H9 (cell line): ENCODE measurements around the gene FREY1. TPM values are rescaled to one million over a fixed set of nuclear protein-coding genes. Genes with fewer than 3 reads are reported as not detected.

ENCODE experiments used
- DNase-seq: peaks from one replicate; pipeline ENCODE4 v3.0.0-alpha.2; 2017
- H2AFZ ChIP-seq: one replicate; pipeline ENCODE4 v1.6.1; 2013; ENCODE audit warnings: mild to moderate bottlenecking, low read length, control low read depth, moderate library complexity
- H2AK5ac ChIP-seq: 2 replicates; pipeline ENCODE4 v1.6.1; 2013; ENCODE audit warnings: low read length, control low read depth, mixed read lengths; ENCODE audit not compliant: insufficient read length
- H2BK120ac ChIP-seq: one replicate; pipeline ENCODE4 v1.6.1; 2013; ENCODE audit warnings: low read depth, mild to moderate bottlenecking, low read length, control low read depth, inconsistent platforms; ENCODE audit not compliant: poor library complexity, severe bottlenecking
- H2BK12ac ChIP-seq: 2 replicates; pipeline ENCODE4 v1.6.1; 2013; ENCODE audit warnings: low read length, control low read depth, mixed read lengths, low read depth; ENCODE audit not compliant: insufficient read length
- H2BK15ac ChIP-seq: 2 replicates; pipeline ENCODE4 v1.6.1; 2013; ENCODE audit warnings: low read depth, low read length, control low read depth
- H2BK20ac ChIP-seq: one replicate; pipeline ENCODE4 v1.6.1; 2013; ENCODE audit warnings: low read depth, mild to moderate bottlenecking, low read length, control low read depth, inconsistent platforms; ENCODE audit not compliant: poor library complexity, severe bottlenecking
- H2BK5ac ChIP-seq: 2 replicates; pipeline ENCODE4 v1.6.1; 2013; ENCODE audit warnings: low read length, control low read depth, mixed read lengths; ENCODE audit not compliant: insufficient read length
- H3K14ac ChIP-seq: 2 replicates; pipeline ENCODE4 v1.6.1; 2013; ENCODE audit warnings: low read length, control low read depth; ENCODE audit not compliant: insufficient read depth
- H3K18ac ChIP-seq: 2 replicates; pipeline ENCODE4 v1.6.1; 2013; ENCODE audit warnings: low read depth, mild to moderate bottlenecking, mixed read lengths, low read length, control low read depth; ENCODE audit not compliant: insufficient read length
- H3K23ac ChIP-seq: 2 replicates; pipeline ENCODE4 v1.6.1; 2013; ENCODE audit warnings: low read length, control low read depth, mixed read lengths, low read depth; ENCODE audit not compliant: insufficient read length
- H3K23me2 ChIP-seq: 2 replicates; pipeline ENCODE4 v1.6.1; 2013; ENCODE audit warnings: low read depth, mild to moderate bottlenecking, mixed read lengths, low read length, control low read depth; ENCODE audit not compliant: insufficient read length, poor library complexity, severe bottlenecking
- H3K27ac ChIP-seq: 2 replicates; pipeline ENCODE4 v1.5.1; 2013; ENCODE audit warnings: low read length, control low read depth, mixed read lengths, low read depth; ENCODE audit not compliant: insufficient read length
- H3K27me3 ChIP-seq: 2 replicates; pipeline ENCODE4 v1.6.1; 2013; ENCODE audit warnings: low read length, control low read depth, inconsistent platforms; ENCODE audit not compliant: insufficient read depth
- H3K4ac ChIP-seq: 2 replicates; pipeline ENCODE4 v1.6.1; 2013; ENCODE audit warnings: low read depth, mild to moderate bottlenecking, control low read depth, inconsistent platforms, low read length, moderate library complexity
- H3K4me1 ChIP-seq: 2 replicates; pipeline ENCODE4 v1.6.1; 2013; ENCODE audit warnings: low read length, control low read depth, inconsistent platforms; ENCODE audit not compliant: insufficient read depth
- H3K4me2 ChIP-seq: 2 replicates; pipeline ENCODE4 v1.6.1; 2013; ENCODE audit warnings: low read length, control low read depth, mixed read lengths; ENCODE audit not compliant: insufficient read length, insufficient read depth
- H3K56ac ChIP-seq: 2 replicates; pipeline ENCODE4 v1.6.1; 2013; ENCODE audit warnings: low read depth, mild to moderate bottlenecking, mixed read lengths, low read length, control low read depth; ENCODE audit not compliant: insufficient read length
- H3K79me1 ChIP-seq: 2 replicates; pipeline ENCODE4 v1.6.1; 2013; ENCODE audit warnings: low read depth, mild to moderate bottlenecking, moderate library complexity, low read length, control low read depth, inconsistent platforms; ENCODE audit not compliant: insufficient read depth, poor library complexity, severe bottlenecking
- H3K79me2 ChIP-seq: 2 replicates; pipeline ENCODE4 v1.6.1; 2013; ENCODE audit warnings: low read length, control low read depth, inconsistent platforms; ENCODE audit not compliant: insufficient read depth
- H3K9ac ChIP-seq: 2 replicates; pipeline ENCODE4 v1.6.1; 2013; ENCODE audit warnings: low read length, control low read depth, mixed read lengths; ENCODE audit not compliant: insufficient read length; ENCODE audit errors: extremely low read depth
- H3K9me3 ChIP-seq: one replicate; pipeline ENCODE4 v1.6.1; 2013; ENCODE audit warnings: low read depth, low read length, inconsistent platforms; ENCODE audit not compliant: control insufficient read depth
- H3T11ph ChIP-seq: one replicate; pipeline ENCODE4 v1.6.1; 2013; ENCODE audit warnings: mild to moderate bottlenecking, low read length, control low read depth, inconsistent platforms
- H4K20me1 ChIP-seq: one replicate; pipeline ENCODE4 v1.6.1; 2013; ENCODE audit not compliant: control insufficient read depth, insufficient read length, insufficient read depth
- H4K5ac ChIP-seq: 2 replicates; pipeline ENCODE4 v1.6.1; 2013; ENCODE audit warnings: low read depth, mild to moderate bottlenecking, mixed read lengths, low read length, control low read depth; ENCODE audit not compliant: insufficient read length
- H4K8ac ChIP-seq: replicated peaks from 2 replicates; pipeline ENCODE4 v1.6.1; 2013; ENCODE audit warnings: low read length, control low read depth, mixed read lengths, low read depth; ENCODE audit not compliant: insufficient read length
- H4K91ac ChIP-seq: 2 replicates; pipeline ENCODE4 v1.6.1; 2013; ENCODE audit warnings: low read depth, mild to moderate bottlenecking, moderate library complexity, mixed read lengths, low read length, control low read depth; ENCODE audit not compliant: insufficient read length
- H3K27ac Mint-ChIP-seq, 3 experiments: 2 replicates in 2 of 3; 3 replicates in 1 of 3; pipeline ENCODE4 v1.8.0; 2020 to 2021; ENCODE audit warnings: mixed read lengths in 3 of 3, mild to moderate bottlenecking in 1 of 3, moderate library complexity in 1 of 3
- H3K27me3 Mint-ChIP-seq: 2 replicates; pipeline ENCODE4 v1.8.0; 2021; ENCODE audit warnings: low read depth, mild to moderate bottlenecking, moderate library complexity, mixed read lengths
- H3K36me3 Mint-ChIP-seq, 3 experiments: 2 replicates in 2 of 3; 3 replicates in 1 of 3; pipeline ENCODE4 v1.8.0; 2020 to 2021; ENCODE audit warnings: low read depth in 3 of 3, mixed read lengths in 3 of 3; ENCODE audit not compliant: insufficient read depth in 1 of 3
- H3K4me1 Mint-ChIP-seq, 2 experiments: 2 replicates each; pipeline ENCODE4 v1.8.0; 2020; ENCODE audit warnings: mixed read lengths in 2 of 2
- H3K4me3 Mint-ChIP-seq, 2 experiments: 2 replicates in 1 of 2; 3 replicates in 1 of 2; pipeline ENCODE4 v1.8.0; 2020 to 2021; ENCODE audit warnings: mild to moderate bottlenecking in 2 of 2, mixed read lengths in 2 of 2, moderate library complexity in 1 of 2
- H3K9me3 Mint-ChIP-seq, 2 experiments: 2 replicates in 1 of 2; 3 replicates in 1 of 2; pipeline ENCODE4 v1.8.0; 2020; ENCODE audit warnings: mild to moderate bottlenecking in 2 of 2, mixed read lengths in 2 of 2, moderate library complexity in 1 of 2
- total RNA-seq: library from RNA; stranded (reverse); gene quantifications from 2 replicates; pipeline ENCODE4 v1.2.1, GENCODE V29; 2021
- TF ChIP-seq, protein P1 (sequence below): fragments of 200-600 bp; sonication (generic); conservative IDR thresholded peaks from 3 replicates; pipeline ENCODE4 v1.8.0; 2021; ENCODE audit warnings: antibody characterized with exemption, mild to moderate bottlenecking

FREY1 gene
- total RNA-seq, 1 experiment from 2014 or later, result 2.1 TPM

DNA sequence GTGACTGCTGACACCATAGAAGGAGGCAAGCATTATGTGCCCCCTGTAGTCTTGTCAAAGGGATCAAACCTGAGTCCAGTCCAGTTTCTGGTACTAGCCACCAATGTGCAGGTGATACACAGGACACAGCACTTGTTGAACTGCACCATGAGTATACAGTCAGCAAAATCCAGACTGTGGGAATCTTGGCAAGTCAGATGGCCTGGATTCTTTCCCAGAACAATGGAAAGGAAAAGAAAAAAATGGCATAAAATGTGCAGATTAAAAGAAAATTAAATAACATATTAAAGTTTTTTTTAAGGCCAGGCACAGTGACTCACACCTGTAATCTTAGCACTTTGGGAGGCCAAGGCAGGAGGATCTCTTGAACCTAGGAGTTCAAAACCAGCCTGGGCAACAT lies 43.0 kb downstream of the FREY1 start:
- Histone ChIP-seq H4K8ac (no peak overlapping the region), H2BK5ac (no peak overlapping the region), H2BK15ac (no peak overlapping the region), H3K9ac (no peak overlapping the region), H3K14ac (no peak overlapping the region), H2AFZ (no peak overlapping the region), H3K23ac (no peak overlapping the region), H3K4ac (no peak overlapping the region), H2BK20ac (no peak overlapping the region), H2BK120ac (no peak overlapping the region), H3K4me2 (no peak overlapping the region), H3K79me2 (no peaks in the 10 kb centered on the region), H4K20me1 (no peaks in the 10 kb centered on the region), H3K9me3 (no peaks in the 10 kb centered on the region), H3K27me3 (no peaks in the 10 kb centered on the region), H3K79me1 (no peaks in the 10 kb centered on the region), H3K18ac (no peak overlapping the region), H3T11ph (no peak overlapping the region), H2AK5ac (no peak overlapping the region), H3K27ac (no peak overlapping the region), H3K56ac (no peak overlapping the region), H2BK12ac (no peak overlapping the region), H4K5ac (no peak overlapping the region), H3K23me2 (no peaks in the 10 kb centered on the region), H4K91ac (no peak overlapping the region), H3K4me1 (no peaks in the 10 kb centered on the region)
- no peaks in the 10 kb centered on the region for H3K9me3 Mint-ChIP-seq
- H3K4me3 Mint-ChIP-seq, result no peak overlapping the region
- TF ChIP-seq, protein P1, sequence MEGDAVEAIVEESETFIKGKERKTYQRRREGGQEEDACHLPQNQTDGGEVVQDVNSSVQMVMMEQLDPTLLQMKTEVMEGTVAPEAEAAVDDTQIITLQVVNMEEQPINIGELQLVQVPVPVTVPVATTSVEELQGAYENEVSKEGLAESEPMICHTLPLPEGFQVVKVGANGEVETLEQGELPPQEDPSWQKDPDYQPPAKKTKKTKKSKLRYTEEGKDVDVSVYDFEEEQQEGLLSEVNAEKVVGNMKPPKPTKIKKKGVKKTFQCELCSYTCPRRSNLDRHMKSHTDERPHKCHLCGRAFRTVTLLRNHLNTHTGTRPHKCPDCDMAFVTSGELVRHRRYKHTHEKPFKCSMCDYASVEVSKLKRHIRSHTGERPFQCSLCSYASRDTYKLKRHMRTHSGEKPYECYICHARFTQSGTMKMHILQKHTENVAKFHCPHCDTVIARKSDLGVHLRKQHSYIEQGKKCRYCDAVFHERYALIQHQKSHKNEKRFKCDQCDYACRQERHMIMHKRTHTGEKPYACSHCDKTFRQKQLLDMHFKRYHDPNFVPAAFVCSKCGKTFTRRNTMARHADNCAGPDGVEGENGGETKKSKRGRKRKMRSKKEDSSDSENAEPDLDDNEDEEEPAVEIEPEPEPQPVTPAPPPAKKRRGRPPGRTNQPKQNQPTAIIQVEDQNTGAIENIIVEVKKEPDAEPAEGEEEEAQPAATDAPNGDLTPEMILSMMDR, result no peak
- peaks cover 4 to 52% (median 45%) of the 10 kb centered on the region in 3 experiments; a peak in 5 of 7 replicates for H3K36me3 Mint-ChIP-seq
- no peak for DNase-seq
- no peaks in the 10 kb centered on the region for H3K27me3 Mint-ChIP-seq
- no peak overlapping the region for H3K27ac Mint-ChIP-seq
- peaks cover under 1 to 11% of the 10 kb centered on the region in 2 experiments for H3K4me1 Mint-ChIP-seq
